T-helper 2 cell treated with Interferon-gamma antibody and Interleukin-4, amounts not matched to agents 5 μg/mL and 100 μg/mL, for 36 hours (primary cell): ENCODE data around the gene DNAJC27.
A peak's percentile ranks its signal among the peaks of the same experiment; 100 is the strongest.
"Not testable (repeated sequence)": the region's sequence is repeated elsewhere in the genome, so short reads cannot be mapped to it uniquely, and the experiment has no call there.

Experiments
- DNase-seq: peaks from one replicate; pipeline ENCODE4 v3.0.0; 2021; ENCODE audit warnings: low spot score
- H3K27ac Mint-ChIP-seq: one replicate; pipeline ENCODE4 v1.8.0; 2021; ENCODE audit warnings: mild to moderate bottlenecking, mixed read lengths
- H3K27me3 Mint-ChIP-seq: one replicate; pipeline ENCODE4 v1.8.0; 2021; ENCODE audit warnings: low read depth, mixed read lengths
- H3K36me3 Mint-ChIP-seq: one replicate; pipeline ENCODE4 v1.8.0; 2021; ENCODE audit warnings: low read depth, mixed read lengths
- H3K4me1 Mint-ChIP-seq: one replicate; pipeline ENCODE4 v1.8.0; 2021; ENCODE audit warnings: low read depth, mixed read lengths
- H3K4me3 Mint-ChIP-seq: one replicate; pipeline ENCODE4 v1.8.0; 2022; ENCODE audit warnings: mild to moderate bottlenecking, moderate library complexity, mixed read lengths
- H3K9me3 Mint-ChIP-seq: one replicate; pipeline ENCODE4 v1.8.0; 2021; ENCODE audit warnings: mixed read lengths

The DNAJC27 gene

GRCh38 chr2:24971536-24972314, at the start of gene DNAJC27:
Gene DNAJC27, minus strand, starts transcription at chr2:24971955. Its CDS starts 51 bp downstream, at chr2:24971904.
- Mint-ChIP-seq H3K36me3 (peaks cover 14% of the 10 kb centered on the region), H3K9me3 (no peaks in the 10 kb centered on the region), H3K27me3 (no peaks in the 10 kb centered on the region), H3K27ac (peak within 1 kb of the TSS; percentile 100), H3K4me3 (peak within 1 kb of the TSS; percentile 97), H3K4me1 (peaks cover 12% of the 10 kb centered on the region)
- DNase-seq, result peak; percentile 98

GRCh38 chr2:25018681-25019080, 46.9 kb upstream of the DNAJC27 start:
- DNase-seq, result no peak
- no peak overlapping the region for H3K27ac Mint-ChIP-seq
- H3K4me1 Mint-ChIP-seq, result no peaks in the 10 kb centered on the region
- H3K9me3 Mint-ChIP-seq, result no peaks in the 10 kb centered on the region
- H3K27me3 Mint-ChIP-seq, result peaks cover 4% of the 10 kb centered on the region
- H3K4me3 Mint-ChIP-seq, result no peak overlapping the region
- H3K36me3 Mint-ChIP-seq, result no peaks in the 10 kb centered on the region

- Mint-ChIP-seq H3K9me3 (no peaks in the 10 kb centered on the region), H3K4me1 (no peaks in the 10 kb centered on the region), H3K4me3 (no peak overlapping the region), H3K27ac (no peak overlapping the region), H3K36me3 (no peaks in the 10 kb centered on the region), H3K27me3 (peaks cover 2% of the 10 kb centered on the region)
- DNase-seq, result no peak
These were observed 42.9 kb upstream of the DNAJC27 start for GRCh38 chr2:25014631-25015030.

- not testable (repeated sequence) for H3K27me3 Mint-ChIP-seq, H3K9me3 Mint-ChIP-seq, H3K36me3 Mint-ChIP-seq, H3K27ac Mint-ChIP-seq, DNase-seq, H3K4me3 Mint-ChIP-seq, H3K4me1 Mint-ChIP-seq
These were observed 39.6 kb upstream of the DNAJC27 start for GRCh38 chr2:25011342-25011741.

GRCh38 chr2:25009954-25010353, 38.2 kb upstream of the DNAJC27 start:
- Mint-ChIP-seq H3K27ac (no peak overlapping the region), H3K4me1 (no peaks in the 10 kb centered on the region), H3K27me3 (peaks cover 4% of the 10 kb centered on the region), H3K36me3 (no peaks in the 10 kb centered on the region), H3K4me3 (no peak overlapping the region), H3K9me3 (no peaks in the 10 kb centered on the region)
- no peak for DNase-seq

- no peaks in the 10 kb centered on the region for H3K4me1 Mint-ChIP-seq
- no peaks in the 10 kb centered on the region for H3K36me3 Mint-ChIP-seq
- peaks cover 6% of the 10 kb centered on the region for H3K27me3 Mint-ChIP-seq
- no peak overlapping the region for H3K27ac Mint-ChIP-seq
- DNase-seq, result no peak
- H3K4me3 Mint-ChIP-seq, result no peak overlapping the region
- H3K9me3 Mint-ChIP-seq, result no peaks in the 10 kb centered on the region
These were observed 30.3 kb upstream of the DNAJC27 start for GRCh38 chr2:25002066-25002465.

- Mint-ChIP-seq H3K36me3 (no peaks in the 10 kb centered on the region), H3K4me1 (no peaks in the 10 kb centered on the region), H3K27me3 (peaks cover 6% of the 10 kb centered on the region), H3K27ac (no peak overlapping the region), H3K4me3 (no peak overlapping the region), H3K9me3 (no peaks in the 10 kb centered on the region)
- DNase-seq, result no peak
These were observed 29.5 kb upstream of the DNAJC27 start for GRCh38 chr2:25001325-25001637.

GRCh38 chr2:25000503-25001324, 29.0 kb upstream of the DNAJC27 start:
- Mint-ChIP-seq H3K4me3 (no peak overlapping the region), H3K27ac (no peak overlapping the region), H3K27me3 (peaks cover 2% of the 10 kb centered on the region), H3K9me3 (no peaks in the 10 kb centered on the region), H3K4me1 (no peaks in the 10 kb centered on the region), H3K36me3 (no peaks in the 10 kb centered on the region)
- no peak for DNase-seq

GRCh38 chr2:25000036-25000435, 28.3 kb upstream of the DNAJC27 start:
- DNase-seq, result no peak

GRCh38 chr2:24999097-24999496, 27.3 kb upstream of the DNAJC27 start:
- H3K4me3 Mint-ChIP-seq, DNase-seq, H3K36me3 Mint-ChIP-seq, H3K9me3 Mint-ChIP-seq, H3K4me1 Mint-ChIP-seq, H3K27me3 Mint-ChIP-seq, H3K27ac Mint-ChIP-seq: not testable (repeated sequence)

More at GRCh38 chr2:25000036-25000435, 28.3 kb upstream of the DNAJC27 start:
- Mint-ChIP-seq H3K27ac (no peak overlapping the region), H3K4me1 (no peaks in the 10 kb centered on the region), H3K4me3 (no peak overlapping the region), H3K9me3 (no peaks in the 10 kb centered on the region), H3K36me3 (no peaks in the 10 kb centered on the region), H3K27me3 (peaks cover 2% of the 10 kb centered on the region)

- H3K36me3 Mint-ChIP-seq, result no peaks in the 10 kb centered on the region
- peaks cover 12% of the 10 kb centered on the region for H3K27me3 Mint-ChIP-seq
- H3K9me3 Mint-ChIP-seq, result no peaks in the 10 kb centered on the region
- H3K27ac Mint-ChIP-seq, result no peak overlapping the region
- peaks cover 5% of the 10 kb centered on the region for H3K4me1 Mint-ChIP-seq
- DNase-seq, result no peak
- no peak overlapping the region for H3K4me3 Mint-ChIP-seq
These were observed 22.5 kb upstream of the DNAJC27 start for GRCh38 chr2:24994146-24994724.

GRCh38 chr2:24993406-24994145, 21.8 kb upstream of the DNAJC27 start:
- H3K4me3 Mint-ChIP-seq, result no peak overlapping the region
- H3K27me3 Mint-ChIP-seq, result peaks cover 12% of the 10 kb centered on the region
- DNase-seq, result no peak
- no peaks in the 10 kb centered on the region for H3K9me3 Mint-ChIP-seq
- peaks cover 5% of the 10 kb centered on the region for H3K4me1 Mint-ChIP-seq
- no peaks in the 10 kb centered on the region for H3K36me3 Mint-ChIP-seq
- H3K27ac Mint-ChIP-seq, result no peak overlapping the region

- no peaks in the 10 kb centered on the region for H3K36me3 Mint-ChIP-seq
- DNase-seq, result no peak
- no peaks in the 10 kb centered on the region for H3K9me3 Mint-ChIP-seq
- H3K4me3 Mint-ChIP-seq, result no peak overlapping the region
- H3K27ac Mint-ChIP-seq, result no peak overlapping the region
- peaks cover 4% of the 10 kb centered on the region for H3K27me3 Mint-ChIP-seq
- no peaks in the 10 kb centered on the region for H3K4me1 Mint-ChIP-seq
These were observed 14.6 kb upstream of the DNAJC27 start for GRCh38 chr2:24986372-24986771.

GRCh38 chr2:24985511-24985910, 13.8 kb upstream of the DNAJC27 start:
- no peak overlapping the region for H3K27ac Mint-ChIP-seq
- peaks cover 5% of the 10 kb centered on the region for H3K27me3 Mint-ChIP-seq
- DNase-seq, result no peak
- no peaks in the 10 kb centered on the region for H3K36me3 Mint-ChIP-seq
- no peaks in the 10 kb centered on the region for H3K4me1 Mint-ChIP-seq
- H3K9me3 Mint-ChIP-seq, result no peaks in the 10 kb centered on the region
- H3K4me3 Mint-ChIP-seq, result no peak overlapping the region
